T-helper 22 cell (primary cell): ENCODE results near the gene TEX54.
A peak's percentile ranks its signal among the peaks of the same experiment; 100 is the strongest.
"Not testable (repeated sequence)": the region's sequence is repeated elsewhere in the genome, so short reads cannot be mapped to it uniquely, and the experiment has no call there.

Experiments used
- DNase-seq: peaks from one replicate; pipeline ENCODE4 v3.0.0-alpha.2; 2020; ENCODE audit warnings: low read depth

The TEX54 gene

GRCh38 chr11:62831520-62832335 lies 913 bp downstream of the TEX54 start, which contains the start of gene STX5:
TSS of gene STX5 (minus strand) at chr11:62832051. CDS start at chr11:62831243, 808 bp downstream.
- DNase-seq, result peak; percentile 98

GRCh38 chr11:62830904-62831519 lies 1.6 kb downstream of the TEX54 start:
- DNase-seq, result no peak

GRCh38 chr11:62828130-62828529 lies 4.5 kb downstream of the TEX54 start:
- not testable (repeated sequence) for DNase-seq

- DNase-seq, result no peak
These were observed 9.0 kb downstream of the TEX54 start for GRCh38 chr11:62823677-62824076.

GRCh38 chr11:62817129-62817528 lies 15.5 kb downstream of the TEX54 start:
- DNase-seq, result no peak

- DNase-seq, result no peak
These were observed 16.1 kb downstream of the TEX54 start for GRCh38 chr11:62816557-62816956.

GRCh38 chr11:62811659-62812058 lies 21.0 kb downstream of the TEX54 start:
- no peak for DNase-seq

- no peak for DNase-seq
These were observed 21.9 kb downstream of the TEX54 start for GRCh38 chr11:62810748-62811147.

GRCh38 chr11:62806611-62807121 lies 26.0 kb downstream of the TEX54 start:
- DNase-seq, result no peak

GRCh38 chr11:62805961-62806441 lies 26.6 kb downstream of the TEX54 start:
- no peak for DNase-seq

GRCh38 chr11:62805076-62805892 lies 27.4 kb downstream of the TEX54 start, which contains the start of gene NXF1:
TSS of gene NXF1 (minus strand) at chr11:62805440. CDS start at chr11:62805356, 84 bp downstream.
- peak; percentile 88 for DNase-seq

- no peak for DNase-seq
These were observed 28.1 kb downstream of the TEX54 start for GRCh38 chr11:62804310-62805075.

GRCh38 chr11:62801071-62801470 lies 31.6 kb downstream of the TEX54 start:
- no peak for DNase-seq

GRCh38 chr11:62799486-62799885 lies 33.2 kb downstream of the TEX54 start:
- no peak for DNase-seq

- DNase-seq, result no peak
These were observed 36.4 kb downstream of the TEX54 start for GRCh38 chr11:62796281-62796680.

GRCh38 chr11:62794201-62794775 lies 38.4 kb downstream of the TEX54 start:
- no peak for DNase-seq

GRCh38 chr11:62792202-62792575 lies 40.5 kb downstream of the TEX54 start:
- peak; percentile 15 for DNase-seq

GRCh38 chr11:62791501-62792201 lies 41.0 kb downstream of the TEX54 start, which contains the start of gene TMEM223:
TSS of gene TMEM223 (minus strand) at chr11:62792006. CDS start at chr11:62791994, 12 bp downstream.
- DNase-seq, result peak; percentile 82

- DNase-seq, result no peak
These were observed 43.1 kb downstream of the TEX54 start for GRCh38 chr11:62789576-62789975.

- DNase-seq, result no peak
These were observed 43.6 kb downstream of the TEX54 start for GRCh38 chr11:62788991-62789390.
